GM18907 (cell line): ENCODE data around the gene GALNT16.
"Not testable (repeated sequence)": the region's sequence is repeated elsewhere in the genome, so short reads cannot be mapped to it uniquely, and the experiment has no call there.

Experiments
- ATAC-seq: cut with Tn5 transposase; IDR thresholded peaks from one replicate; pipeline ENCODE4 v1.9.1; 2021; ENCODE audit warnings: mild to moderate bottlenecking, moderate library complexity; ENCODE audit not compliant: unreplicated experiment

Gene GALNT16

GRCh38 chr14:69259168-69259526 lies 811 bp upstream of the GALNT16 start:
- ATAC-seq, result no peak

GRCh38 chr14:69260190-69260860 lies 367 bp downstream of the GALNT16 start:
- ATAC-seq, result no peak

- ATAC-seq, result no peak
These were observed 1.1 kb downstream of the GALNT16 start for GRCh38 chr14:69260861-69261564.

- ATAC-seq, result no peak
These were observed 1.9 kb downstream of the GALNT16 start for GRCh38 chr14:69261761-69262331.

DNA sequence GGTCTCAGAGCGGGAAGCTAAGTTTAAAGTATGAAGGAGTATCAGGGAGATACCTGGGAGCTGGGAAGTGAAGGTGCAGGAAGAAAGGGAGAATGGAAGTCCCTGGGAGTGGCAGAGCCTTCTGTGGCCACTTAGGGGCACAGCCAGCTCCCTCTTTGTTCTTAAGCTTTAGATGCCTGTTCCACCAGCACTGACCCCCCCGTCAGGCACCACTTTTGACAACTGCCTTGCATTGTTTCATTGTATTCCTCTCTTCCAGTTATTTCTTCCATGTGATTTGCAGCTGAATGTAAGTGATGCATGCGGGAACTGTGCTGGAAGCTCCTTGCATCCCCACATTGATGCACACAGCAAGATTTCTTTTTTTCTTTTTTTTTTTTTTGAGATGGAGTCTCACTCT lies 2.6 kb downstream of the GALNT16 start:
- ATAC-seq, result no peak

DNA sequence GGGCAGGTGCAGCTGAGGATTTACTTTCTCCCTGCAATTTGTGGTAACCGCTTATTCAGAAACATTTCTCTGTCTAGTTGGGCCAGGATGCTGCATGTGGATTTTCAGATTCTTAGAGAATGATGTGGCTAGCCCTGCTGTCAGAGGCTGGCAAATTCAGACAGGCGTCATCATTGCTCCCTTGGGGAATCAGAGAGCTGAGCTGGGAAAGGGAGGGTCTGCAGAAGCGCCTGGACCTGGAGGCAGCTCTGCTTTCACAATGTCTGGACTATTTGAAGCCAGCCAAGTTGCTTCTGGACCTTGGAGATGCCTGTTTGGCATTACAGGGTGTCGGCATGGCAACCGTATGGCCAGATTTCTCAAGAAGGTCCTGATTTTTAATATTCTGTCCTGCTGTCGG lies 3.4 kb downstream of the GALNT16 start:
- ATAC-seq, result no peak

- ATAC-seq, result no peak
These were observed 3.8 kb downstream of the GALNT16 start for GRCh38 chr14:69263771-69264170.

GRCh38 chr14:69266572-69267345 lies 6.8 kb downstream of the GALNT16 start:
- ATAC-seq, result no peak

GRCh38 chr14:69267492-69267891 lies 7.5 kb downstream of the GALNT16 start:
- ATAC-seq, result no peak

DNA sequence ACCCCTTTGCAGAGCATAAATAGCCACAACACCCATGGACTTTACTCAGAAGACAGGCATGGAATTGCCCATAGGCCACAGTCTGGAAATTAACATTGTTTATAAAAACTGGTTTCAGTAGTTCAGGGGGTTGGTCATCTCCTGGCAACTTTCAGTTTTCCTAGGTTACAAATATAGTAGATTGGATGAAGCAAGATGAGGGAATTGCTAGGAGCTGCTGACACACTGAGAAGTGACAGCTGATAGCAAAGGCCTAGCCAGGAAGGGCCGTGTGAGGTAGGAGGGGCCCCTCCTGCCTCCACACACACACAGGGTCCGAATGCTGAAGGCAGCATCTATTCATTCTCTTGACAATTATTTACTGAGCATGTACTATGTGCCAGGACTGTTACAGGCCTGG lies 8.3 kb downstream of the GALNT16 start:
- ATAC-seq, result no peak

- ATAC-seq, result no peak
These were observed 8.8 kb downstream of the GALNT16 start for GRCh38 chr14:69268763-69269162.

DNA sequence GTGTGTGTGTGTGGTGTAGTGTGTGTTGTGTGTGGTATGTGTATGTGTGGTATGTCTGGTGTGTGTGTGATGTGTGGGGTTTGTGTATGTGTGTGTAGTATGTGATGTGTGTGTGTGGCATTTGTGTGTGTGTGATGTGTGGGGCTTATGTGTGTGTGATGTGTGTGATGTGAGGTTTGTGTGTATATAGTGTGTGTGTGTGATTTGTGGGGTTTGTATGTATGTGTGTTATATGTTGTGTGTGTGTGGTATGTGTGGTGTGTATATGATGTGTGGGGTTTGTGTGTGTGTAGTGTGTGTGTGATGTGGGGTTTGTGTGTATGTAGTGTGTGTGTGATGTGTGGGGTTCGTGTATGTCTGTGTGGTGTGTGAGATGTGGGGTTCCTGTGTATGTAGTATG lies 9.4 kb downstream of the GALNT16 start:
- ATAC-seq, result no peak

GRCh38 chr14:69270097-69270496 lies 10.1 kb downstream of the GALNT16 start:
- no peak for ATAC-seq

DNA sequence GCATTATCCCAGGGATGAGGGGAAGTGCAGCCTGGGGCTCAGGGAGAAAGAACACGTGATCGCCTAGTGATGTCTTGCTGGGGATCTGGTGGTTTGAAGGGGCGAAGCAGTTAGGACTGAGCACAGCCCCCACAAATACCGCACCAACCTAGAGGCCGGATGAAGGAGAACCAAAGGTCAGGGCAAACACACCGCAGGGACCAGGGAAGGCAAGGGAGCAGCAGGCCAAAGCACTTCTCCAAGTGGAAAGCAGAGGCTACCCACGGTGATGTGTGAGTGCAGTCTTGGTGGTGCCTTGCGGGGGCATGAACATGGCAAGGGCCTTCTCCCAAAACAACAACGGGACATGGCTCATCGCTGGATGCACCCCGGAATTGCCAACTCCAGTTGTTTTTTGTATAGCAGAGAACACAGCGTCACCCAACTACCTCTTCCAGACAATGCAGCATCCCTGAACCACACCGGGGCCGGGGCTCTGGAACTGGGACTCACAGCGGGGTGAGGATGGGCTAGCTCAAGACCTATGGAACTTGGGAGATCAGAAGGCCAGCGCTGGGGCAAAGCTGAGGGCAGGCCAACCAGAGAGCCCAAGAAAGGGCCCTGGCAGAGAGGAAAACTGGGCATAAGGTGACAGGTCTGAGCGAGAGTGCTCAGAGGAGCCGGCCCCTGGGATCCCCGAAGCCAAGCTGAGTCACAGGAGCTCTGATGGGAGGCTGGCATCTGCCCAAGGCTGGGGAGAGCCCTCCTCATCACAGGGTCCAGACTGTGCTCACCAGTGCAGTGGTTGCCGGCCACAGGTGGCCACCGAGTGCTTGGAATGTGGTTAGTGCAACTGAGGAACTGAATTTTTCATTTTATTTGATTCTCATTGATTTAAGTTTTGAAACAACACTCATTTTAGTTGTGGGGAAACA lies 11.1 kb downstream of the GALNT16 start:
- no peak for ATAC-seq

GRCh38 chr14:69274321-69274720 lies 14.4 kb downstream of the GALNT16 start:
- no peak for ATAC-seq

- no peak for ATAC-seq
These were observed 15.4 kb downstream of the GALNT16 start for GRCh38 chr14:69275331-69275730.

DNA sequence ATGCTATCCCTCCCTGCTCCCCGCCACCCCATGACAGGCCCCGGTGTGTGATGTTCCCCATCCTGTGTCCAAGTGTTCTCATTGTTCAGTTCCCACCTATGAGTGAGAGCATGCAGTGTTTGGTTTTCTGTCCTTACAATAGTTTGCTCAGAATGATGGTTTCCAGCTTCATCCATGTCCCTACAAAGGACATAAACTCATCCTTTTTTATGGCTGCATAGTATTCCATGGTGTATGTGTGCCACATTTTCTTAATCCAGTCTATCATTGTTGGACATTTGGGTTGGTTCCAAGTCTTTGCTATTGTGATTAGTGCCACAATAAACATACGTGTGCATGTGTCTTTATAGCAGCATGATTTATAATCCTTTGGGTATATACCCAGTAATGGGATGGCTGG lies 17.4 kb downstream of the GALNT16 start:
- not testable (repeated sequence) for ATAC-seq

DNA sequence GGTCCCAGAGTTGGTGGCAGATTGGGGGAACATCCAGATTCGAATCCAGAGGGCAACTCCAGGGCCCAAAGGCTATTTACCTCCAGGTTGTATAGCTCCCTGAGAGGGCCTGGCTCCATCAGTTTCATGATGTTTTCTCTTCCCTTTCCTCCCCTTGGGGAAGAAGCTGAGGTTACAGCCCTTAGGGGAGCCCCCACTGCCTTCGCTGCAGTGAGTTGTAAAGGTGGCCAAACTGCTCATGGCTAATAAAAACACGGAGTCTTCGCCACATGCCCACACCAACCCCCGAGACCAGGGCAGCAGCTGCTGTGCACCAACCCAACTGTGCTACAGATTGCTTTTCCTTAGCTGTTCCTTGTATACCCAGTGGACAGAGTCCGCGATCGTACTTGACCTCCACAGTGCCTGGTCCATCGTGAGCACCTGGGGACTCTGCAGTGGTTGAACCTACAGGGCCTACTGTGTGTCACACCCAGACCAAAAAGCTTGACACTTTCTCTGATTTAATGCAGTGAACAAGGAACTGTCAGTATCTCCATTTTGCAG lies 20.9 kb downstream of the GALNT16 start:
- ATAC-seq, result no peak

- no peak for ATAC-seq
These were observed 21.7 kb downstream of the GALNT16 start for GRCh38 chr14:69281450-69282169.

DNA sequence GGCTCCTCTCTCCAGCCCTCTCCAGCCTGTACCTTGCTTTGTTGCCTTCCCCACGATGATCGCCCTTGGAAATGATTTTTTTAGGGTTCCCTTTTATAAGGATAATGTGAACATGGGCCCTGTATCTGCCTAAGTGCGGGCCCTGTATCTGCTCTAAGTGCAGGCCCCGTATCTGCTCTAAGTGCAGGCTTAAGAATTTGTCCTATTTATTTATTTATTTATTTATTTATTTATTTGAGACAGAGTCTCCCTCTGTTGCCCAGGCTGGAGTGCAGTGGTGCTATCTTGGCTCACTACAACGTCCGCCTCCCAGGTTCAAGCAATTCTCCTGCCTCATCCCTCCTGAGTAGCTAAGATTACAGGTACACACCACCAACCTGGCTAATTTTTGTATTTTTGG lies 22.5 kb downstream of the GALNT16 start:
- no peak for ATAC-seq
